IMR-90 (cell line): ENCODE results near the gene CORO7. TPM values are rescaled to one million over a fixed set of nuclear protein-coding genes. Genes with fewer than 3 reads are reported as not detected.

ENCODE experiments used
- ATAC-seq: fragments of 200-7000 bp; cut with Tn5 transposase; 2 replicates; pipeline ENCODE4 v1.9.1; 2020; ENCODE audit warnings: low read depth, mild to moderate bottlenecking, moderate library complexity
- BruUV-seq: library from RNA; stranded (reverse); fragments of 400-500 nt; replicated peaks from 2 replicates; lab custom pipeline; 2021; lab: Mats Ljungman, UMichigan
- CTCF ChIA-PET: fragments of 300-600 bp; formaldehyde crosslinking; extraction: SDS; loops from one replicate; lab custom pipeline; 2021; ENCODE audit warnings: antibody characterized with exemption; lab: Yijun Ruan, JAX
- POLR2A ChIA-PET: fragments of 300-600 bp; sonication (Branson Sonifier 250); formaldehyde crosslinking; loops from one replicate; lab custom pipeline; 2022; ENCODE audit warnings: antibody characterized with exemption; ENCODE audit not compliant: unreplicated experiment; lab: Charles Lee
- DNase-seq: peaks from one replicate; pipeline ENCODE4 v3.0.0; 2013
- H2AFZ ChIP-seq: replicated peaks from 2 replicates; pipeline ENCODE3; 2013; ENCODE audit warnings: low read length, mild to moderate bottlenecking; ENCODE audit not compliant: poor library complexity
- H2AK5ac ChIP-seq: 2 replicates; pipeline ENCODE4 v1.6.1; 2013; ENCODE audit warnings: low read depth, low read length, inconsistent platforms
- H2AK9ac ChIP-seq: replicated peaks from 2 replicates; pipeline ENCODE3; 2013; ENCODE audit warnings: mild to moderate bottlenecking, low read depth, low read length, moderate library complexity; ENCODE audit not compliant: poor library complexity
- H2BK120ac ChIP-seq: 2 replicates; pipeline ENCODE4 v1.6.1; 2013; ENCODE audit warnings: low read depth, low read length, inconsistent platforms
- H2BK15ac ChIP-seq: 3 replicates; pipeline ENCODE4 v1.6.1; 2013; ENCODE audit warnings: low read depth, low read length, inconsistent platforms
- H2BK20ac ChIP-seq: 2 replicates; pipeline ENCODE4 v1.6.1; 2013; ENCODE audit warnings: low read depth, mild to moderate bottlenecking, inconsistent platforms, low read length, moderate library complexity
- H2BK5ac ChIP-seq: 2 replicates; pipeline ENCODE4 v1.6.1; 2013; ENCODE audit warnings: mild to moderate bottlenecking, low read depth, low read length, inconsistent platforms; ENCODE audit not compliant: poor library complexity, severe bottlenecking
- H3K14ac ChIP-seq: replicated peaks from 2 replicates; pipeline ENCODE4 v1.6.1; 2013; ENCODE audit warnings: low read depth, low read length, inconsistent platforms
- H3K18ac ChIP-seq: 2 replicates; pipeline ENCODE4 v1.6.1; 2013; ENCODE audit warnings: low read depth, low read length, control low read depth
- H3K23ac ChIP-seq: 2 replicates; pipeline ENCODE4 v1.6.1; 2013; ENCODE audit warnings: low read depth, low read length, inconsistent platforms
- H3K27ac ChIP-seq: 2 replicates; pipeline ENCODE4 v1.5.1; 2013; ENCODE audit warnings: mild to moderate bottlenecking, control low read depth, low read length; ENCODE audit not compliant: insufficient read depth
- H3K27me3 ChIP-seq: 2 replicates; pipeline ENCODE4 v1.6.1; 2013; ENCODE audit warnings: low read length; ENCODE audit not compliant: control insufficient read depth, insufficient read depth
- H3K36me3 ChIP-seq: 2 replicates; pipeline ENCODE4 v1.6.1; 2013; ENCODE audit warnings: low read length, mixed read lengths; ENCODE audit not compliant: control insufficient read depth, insufficient read depth
- H3K4ac ChIP-seq: 2 replicates; pipeline ENCODE4 v1.6.1; 2013; ENCODE audit warnings: low read depth, low read length, inconsistent platforms
- H3K4me1 ChIP-seq: 2 replicates; pipeline ENCODE4 v1.6.1; 2013; ENCODE audit warnings: low read length, mixed read lengths; ENCODE audit not compliant: control insufficient read depth, insufficient read depth
- H3K4me2 ChIP-seq: 2 replicates; pipeline ENCODE4 v1.6.1; 2013; ENCODE audit warnings: low read depth, mild to moderate bottlenecking, control low read depth, low read length, moderate library complexity
- H3K4me3 ChIP-seq: 2 replicates; pipeline ENCODE4 v1.5.1; 2013; ENCODE audit warnings: low read depth, mild to moderate bottlenecking, control low read depth, low read length, moderate library complexity; ENCODE audit not compliant: insufficient read depth
- H3K56ac ChIP-seq: 2 replicates; pipeline ENCODE4 v1.6.1; 2013; ENCODE audit warnings: low read length, inconsistent platforms; ENCODE audit not compliant: insufficient read depth; ENCODE audit errors: extremely low read depth
- H3K79me1 ChIP-seq, 2 experiments: 2 replicates each; pipeline ENCODE4 v1.6.1; 2013; ENCODE audit warnings: low read length in 2 of 2, inconsistent platforms in 1 of 2, low read depth in 1 of 2
- H3K9ac ChIP-seq: 2 replicates; pipeline ENCODE4 v1.6.1; 2013; ENCODE audit warnings: low read depth, low read length, control low read depth
- H3K9me1 ChIP-seq: 2 replicates; pipeline ENCODE4 v1.6.1; 2013; ENCODE audit warnings: low read length, inconsistent platforms; ENCODE audit not compliant: insufficient read depth
- H3K9me3 ChIP-seq: 2 replicates; pipeline ENCODE4 v1.6.1; 2013; ENCODE audit warnings: low read length; ENCODE audit not compliant: control insufficient read depth, insufficient read depth
- H4K20me1 ChIP-seq: 2 replicates; pipeline ENCODE4 v1.6.1; 2013; ENCODE audit warnings: low read length, inconsistent platforms; ENCODE audit not compliant: insufficient read depth
- H4K5ac ChIP-seq: 2 replicates; pipeline ENCODE4 v1.6.1; 2013; ENCODE audit warnings: mild to moderate bottlenecking, low read depth, low read length, control low read depth
- H4K8ac ChIP-seq, 2 experiments: 2 replicates each; pipeline ENCODE4 v1.6.1; 2013; ENCODE audit warnings: low read depth in 2 of 2, low read length in 2 of 2, control low read depth in 1 of 2, inconsistent platforms in 1 of 2
- H4K91ac ChIP-seq: 2 replicates; pipeline ENCODE4 v1.6.1; 2013; ENCODE audit warnings: low read depth, low read length, inconsistent platforms; ENCODE audit not compliant: insufficient read depth
- CHD1 ChIP-seq: IDR thresholded peaks from 2 replicates; pipeline ENCODE4 v1.6.1; 2012; ENCODE audit warnings: low read depth, low read length, improper control_type of control experiment
- RFX5 ChIP-seq: IDR thresholded peaks from 2 replicates; pipeline ENCODE4 v1.8.0; 2012; ENCODE audit warnings: low read depth, mild to moderate bottlenecking, low read length, moderate library complexity
- WGBS, 2 experiments: methylation state at CpG; one replicate each; pipeline versions ENCODE4 v1.1.5 to v1.1.7; 2013; ENCODE audit warnings: missing lambda C conversion rate in 2 of 2; ENCODE audit not compliant: insufficient read length in 1 of 2; ENCODE audit errors: extremely low coverage in 2 of 2; 5-methylcytosine and 5-hydroxymethylcytosine counted together
- dilution Hi-C: fragments of 300-500 bp; cut with HindIII; formaldehyde crosslinking; loops from one replicate; pipeline ENCODE4 v1.14.3; 2018; ENCODE audit warnings: low sequenced_read_pairs; ENCODE audit not compliant: unreplicated experiment
- in situ Hi-C: fragments of 300-500 bp; cut with MboI; formaldehyde crosslinking; loops from 3 replicates; pipeline ENCODE4 v1.14.3; 2019; ENCODE audit warnings: low sequenced_read_pairs, inconsistent platforms, mixed read lengths
- intact Hi-C: fragments of 100-400 bp; cut with micrococcal nuclease; formaldehyde crosslinking; loops from 2 replicates; pipeline ENCODE4 v1.10.0; 2022
- polyA plus RNA-seq, 3 experiments: library from polyadenylated mRNA; depleted of rRNA; stranded (reverse); fragments of >200 nt; gene quantifications; 2 replicates each; pipeline ENCODE4 v1.2.3, GENCODE V29; 2012; ENCODE audit warnings: low replicate concordance in 1 of 3
- total RNA-seq: library from RNA; depleted of rRNA; stranded (reverse); fragments of >200 nt; gene quantifications from 2 replicates; pipeline ENCODE4 v1.2.3, GENCODE V29; 2012

CORO7 gene
- total and polyA plus RNA-seq, 2 of the 4 experiments (the other 2 are of a cell fraction) = 6.3 to 26.7 TPM

- Histone ChIP-seq H3K27me3 (no peaks in the 10 kb centered on the region), H3K79me1 (peaks cover 2 to 78% of the 10 kb centered on the region in 2 experiments; a peak in 3 of 4 replicates), H3K9ac (no peak overlapping the region), H3K9me3 (no peaks in the 10 kb centered on the region), H2BK5ac (peak overlapping the region; percentile 26), H2AFZ (peak overlapping the region; percentile 69), H3K56ac (no peak overlapping the region), H2BK15ac (no peak overlapping the region), H2BK20ac (no peak overlapping the region), H3K4me2 (no peak overlapping the region), H3K14ac (no peak overlapping the region), H3K4me3 (no peak overlapping the region), H3K9me1 (peaks cover 12% of the 10 kb centered on the region), H3K18ac (no peak overlapping the region), H4K20me1 (peaks cover 97% of the 10 kb centered on the region), H3K4me1 (peaks cover 34% of the 10 kb centered on the region), H4K8ac (no peak overlapping the region), H3K4ac (no peak overlapping the region; the same call in 1 of the 2 replicates), H3K27ac (no peak overlapping the region), H3K23ac (no peak overlapping the region), H4K5ac (no peak overlapping the region), H3K36me3 (peaks cover 51% of the 10 kb centered on the region), H2AK9ac (peak overlapping the region; percentile 33), H2AK5ac (0 out of 2 replicates have a peak overlapping the region, but pooled peaks have one; percentile 12), H2BK120ac (no peak overlapping the region), H4K91ac (no peak overlapping the region)
- dilution Hi-C loops = no loop called here
- no peak for ATAC-seq
- intact Hi-C loops = no loop called here
- TF ChIP-seq RFX5 = no peak
- TF ChIP-seq CHD1 = no peak
- POLR2A ChIA-PET = interaction anchor here (1.3 kb wide), 1 partner anchor 9 kb away, joined by 4 read pairs; no protein-coding TSS in a partner anchor
- 93% methylated on average over 3 of the region's 12 CpGs; no CpG with 5 or more reads in 1 of the 2 experiments for WGBS, 2 experiments
- in situ Hi-C loops = no loop called here
- CTCF ChIA-PET = no interaction called here
- DNase-seq = no peak
- BruUV-seq = no TSS peak
These were observed 38.7 kb downstream of the CORO7 start for GRCh38 chr16:4377573-4378154.
